ENCODE measurements around the gene TRIM60. TPM values are rescaled to one million over a fixed set of nuclear protein-coding genes. Genes with fewer than 3 reads are reported as not detected.
"Not testable (repeated sequence)": the region's sequence is repeated elsewhere in the genome, so short reads cannot be mapped to it uniquely, and the experiment has no call there.

TRIM60 gene
- total RNA-seq, 5 donors from 2014 or later (not counting 1 experiment from before 2014, with no cell fraction given): not detected

- no peak overlapping the region for H3K27ac Mint-ChIP-seq
- ChIA-PET POLR2A (interaction anchor here in 1 of 2 donors (0.5 kb wide), 1 partner anchor 96 kb away, joined by 4 read pairs; no protein-coding TSS in a partner anchor), CTCF (interaction anchor here in 1 of 2 donors (0.6 kb wide), 1 partner anchor 18 kb away, joined by 5 read pairs; no protein-coding TSS in a partner anchor)
- DNase-seq (no peak), ATAC-seq (replicated peaks in 1 of 4) (no peak)
- Histone ChIP-seq H3K27ac (ENCODE audit: low read length) (no peak overlapping the region), H3K36me3 (ENCODE audit: control insufficient read depth in 2 of 2, extremely low read depth in 1 of 2, insufficient read depth in 1 of 2, low read length in 1 of 2) (no peaks in the 10 kb centered on the region), H3K4me3 (ENCODE audit: control insufficient read depth in 1 of 2, extremely low read depth in 1 of 2, low read length in 1 of 2) (no peak overlapping the region), H3K27me3 (replicated peaks in 1 of 2; ENCODE audit: control insufficient read depth in 2 of 2, extremely low read depth in 1 of 2, insufficient read depth in 2 of 2, low read length in 1 of 2) (peaks cover 0 to 3% of the 10 kb centered on the region in 2 experiments), H3K4me1 (ENCODE audit: control insufficient read depth in 1 of 2, extremely low read depth in 1 of 2, insufficient read depth in 2 of 2, low read length in 2 of 2) (no peaks in the 10 kb centered on the region), H3K9me3 (no peaks in the 10 kb centered on the region)
- no peak overlapping the region for H3K4me3 Mint-ChIP-seq
- no peaks in the 10 kb centered on the region for H3K36me3 Mint-ChIP-seq
- H3K27me3 Mint-ChIP-seq: no peaks in the 10 kb centered on the region
- no CpG with 5 or more reads among the region's 4 CpGs for WGBS (ENCODE audit: insufficient coverage)
- H3K9me3 Mint-ChIP-seq: no peaks in the 10 kb centered on the region
- H3K4me1 Mint-ChIP-seq: no peaks in the 10 kb centered on the region
These were observed 27.6 kb downstream of the TRIM60 start for GRCh38 chr4:165059386-165059785.

- no peaks in the 10 kb centered on the region for H3K9me3 Mint-ChIP-seq
- no peak overlapping the region for H3K4me3 Mint-ChIP-seq
- CTCF ChIA-PET: no interaction called here
- H3K36me3 Mint-ChIP-seq: no peaks in the 10 kb centered on the region
- POLR2A ChIA-PET: no interaction called here
- Histone ChIP-seq H3K9me3 (no peaks in the 10 kb centered on the region), H3K36me3 (ENCODE audit: control insufficient read depth in 2 of 2, extremely low read depth in 1 of 2, insufficient read depth in 1 of 2, low read length in 1 of 2) (no peaks in the 10 kb centered on the region), H3K27ac (ENCODE audit: low read length) (no peak overlapping the region), H3K4me1 (ENCODE audit: control insufficient read depth in 1 of 2, extremely low read depth in 1 of 2, insufficient read depth in 2 of 2, low read length in 2 of 2) (no peaks in the 10 kb centered on the region), H3K4me3 (ENCODE audit: control insufficient read depth in 1 of 2, extremely low read depth in 1 of 2, low read length in 1 of 2) (no peak overlapping the region), H3K27me3 (replicated peaks in 1 of 2; ENCODE audit: control insufficient read depth in 2 of 2, extremely low read depth in 1 of 2, insufficient read depth in 2 of 2, low read length in 1 of 2) (peaks cover 0 to 3% of the 10 kb centered on the region in 2 experiments)
- no CpG with 5 or more reads among the region's 1 CpG for WGBS (ENCODE audit: insufficient coverage)
- H3K27me3 Mint-ChIP-seq: no peaks in the 10 kb centered on the region
- no peak overlapping the region for H3K27ac Mint-ChIP-seq
- no peak for ATAC-seq (replicated peaks in 1 of 4)
- DNase-seq: no peak
- no peaks in the 10 kb centered on the region for H3K4me1 Mint-ChIP-seq
These were observed 29.1 kb downstream of the TRIM60 start for GRCh38 chr4:165060938-165061337.

- Histone ChIP-seq H3K27me3 (replicated peaks in 1 of 2; ENCODE audit: control insufficient read depth in 2 of 2, extremely low read depth in 1 of 2, insufficient read depth in 2 of 2, low read length in 1 of 2) (no peaks in the 10 kb centered on the region), H3K9me3 (no peaks in the 10 kb centered on the region), H3K4me3 (ENCODE audit: control insufficient read depth in 1 of 2, extremely low read depth in 1 of 2, low read length in 1 of 2) (no peak overlapping the region), H3K27ac (ENCODE audit: low read length) (no peak overlapping the region), H3K4me1 (ENCODE audit: control insufficient read depth in 1 of 2, extremely low read depth in 1 of 2, insufficient read depth in 2 of 2, low read length in 2 of 2) (no peaks in the 10 kb centered on the region), H3K36me3 (ENCODE audit: control insufficient read depth in 2 of 2, extremely low read depth in 1 of 2, insufficient read depth in 1 of 2, low read length in 1 of 2) (peaks cover 0 to 2% of the 10 kb centered on the region in 2 donors)
- CTCF ChIA-PET: no interaction called here
- POLR2A ChIA-PET: no interaction called here
- ATAC-seq (replicated peaks in 1 of 4): no peak
- Mint-ChIP-seq H3K4me1 (no peaks in the 10 kb centered on the region), H3K9me3 (no peaks in the 10 kb centered on the region), H3K27me3 (no peaks in the 10 kb centered on the region), H3K27ac (no peak overlapping the region), H3K36me3 (peaks cover 15% of the 10 kb centered on the region), H3K4me3 (no peak overlapping the region)
- DNase-seq: no peak
- WGBS (ENCODE audit: insufficient coverage): no CpG with 5 or more reads among the region's 1 CpG
These were observed 38.8 kb downstream of the TRIM60 start for GRCh38 chr4:165070560-165070959.

DNA sequence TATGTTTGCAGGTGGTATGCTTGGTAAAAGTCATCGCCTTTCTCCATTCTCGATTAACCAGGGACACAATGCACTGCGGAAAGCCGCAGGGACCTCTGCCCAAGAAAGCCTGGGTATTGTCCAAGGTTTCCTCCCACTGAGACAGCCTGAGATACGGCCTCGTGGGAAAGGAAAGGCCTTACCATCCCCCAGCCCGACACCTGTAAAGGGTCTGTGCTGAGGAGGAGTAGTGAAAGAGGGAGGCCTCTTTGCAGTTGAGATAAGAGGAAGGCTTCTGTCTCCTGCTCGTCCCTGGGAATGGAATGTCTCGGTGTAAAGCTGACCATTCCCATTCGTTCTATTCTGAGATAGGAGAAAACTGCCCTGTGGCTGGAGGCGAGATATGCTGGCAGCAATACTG, 41.5 kb downstream of the TRIM60 start:
- CTCF ChIA-PET; H3K4me3 Mint-ChIP-seq; ATAC-seq (replicated peaks in 1 of 4); DNase-seq; H3K9me3 ChIP-seq; H3K36me3 ChIP-seq (ENCODE audit: control insufficient read depth in 2 of 2, extremely low read depth in 1 of 2, insufficient read depth in 1 of 2, low read length in 1 of 2); H3K27me3 Mint-ChIP-seq; H3K4me1 ChIP-seq (ENCODE audit: control insufficient read depth in 1 of 2, extremely low read depth in 1 of 2, insufficient read depth in 2 of 2, low read length in 2 of 2); H3K4me1 Mint-ChIP-seq; H3K4me3 ChIP-seq (ENCODE audit: control insufficient read depth in 1 of 2, extremely low read depth in 1 of 2, low read length in 1 of 2); H3K27ac Mint-ChIP-seq; H3K9me3 Mint-ChIP-seq; H3K27ac ChIP-seq (ENCODE audit: low read length); H3K27me3 ChIP-seq (replicated peaks in 1 of 2; ENCODE audit: control insufficient read depth in 2 of 2, extremely low read depth in 1 of 2, insufficient read depth in 2 of 2, low read length in 1 of 2): not testable (repeated sequence)
- whole genome bisulfite sequencing (ENCODE audit: insufficient coverage): 98% methylated on average over 5 of the region's 11 CpGs
- peaks cover 27% of the 10 kb centered on the region for H3K36me3 Mint-ChIP-seq
- POLR2A ChIA-PET: interaction anchor here in 1 of 2 donors (0.6 kb wide), 1 partner anchor 19 kb away, joined by 3 read pairs; no protein-coding TSS in a partner anchor

- ATAC-seq (replicated peaks in 1 of 4) (no peak), DNase-seq (no peak)
- Histone ChIP-seq H3K36me3 (ENCODE audit: control insufficient read depth in 2 of 2, extremely low read depth in 1 of 2, insufficient read depth in 1 of 2, low read length in 1 of 2) (peaks cover 0 to 15% of the 10 kb centered on the region in 2 donors), H3K4me3 (ENCODE audit: control insufficient read depth in 1 of 2, extremely low read depth in 1 of 2, low read length in 1 of 2) (no peak overlapping the region), H3K9me3 (no peaks in the 10 kb centered on the region), H3K27me3 (replicated peaks in 1 of 2; ENCODE audit: control insufficient read depth in 2 of 2, extremely low read depth in 1 of 2, insufficient read depth in 2 of 2, low read length in 1 of 2) (no peaks in the 10 kb centered on the region), H3K4me1 (ENCODE audit: control insufficient read depth in 1 of 2, extremely low read depth in 1 of 2, insufficient read depth in 2 of 2, low read length in 2 of 2) (no peaks in the 10 kb centered on the region), H3K27ac (ENCODE audit: low read length) (no peak overlapping the region)
- Mint-ChIP-seq H3K9me3 (no peaks in the 10 kb centered on the region), H3K36me3 (peaks cover 36% of the 10 kb centered on the region), H3K4me3 (no peak overlapping the region), H3K4me1 (no peaks in the 10 kb centered on the region), H3K27me3 (no peaks in the 10 kb centered on the region), H3K27ac (no peak overlapping the region)
- POLR2A ChIA-PET: no interaction called here
- CTCF ChIA-PET: interaction anchor here in 1 of 2 donors (0.7 kb wide), 1 partner anchor 18 kb away, joined by 5 read pairs; no protein-coding TSS in a partner anchor
- 85% methylated on average over 2 of the region's 5 CpGs for WGBS (ENCODE audit: insufficient coverage)
These were observed 45.3 kb downstream of the TRIM60 start for GRCh38 chr4:165077034-165077578.

DNA sequence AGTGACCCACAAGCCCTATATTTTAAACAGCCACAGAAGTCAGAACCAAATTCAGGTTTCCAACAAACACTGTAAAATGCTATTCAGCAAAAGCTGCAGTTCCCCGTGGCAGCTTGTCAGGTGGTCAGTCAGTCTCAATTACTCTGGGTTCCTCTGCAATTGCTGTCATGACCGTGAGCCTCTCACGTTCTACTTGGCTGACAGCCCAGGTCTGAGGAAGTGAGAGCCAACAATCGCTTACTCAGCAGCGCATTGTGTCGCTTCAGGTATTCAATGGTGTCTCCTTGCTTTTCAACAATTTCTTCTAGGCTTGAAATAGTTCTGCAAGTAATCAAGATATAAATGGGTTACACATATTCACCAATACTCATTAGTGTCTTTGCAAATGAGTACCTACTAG, 47.7 kb downstream of the TRIM60 start:
- peaks cover 31% of the 10 kb centered on the region for H3K36me3 Mint-ChIP-seq

More for the DNA sequence above, 47.7 kb downstream of the TRIM60 start:
- H3K9me3 Mint-ChIP-seq: no peaks in the 10 kb centered on the region
- H3K27me3 Mint-ChIP-seq: no peaks in the 10 kb centered on the region
- no peaks in the 10 kb centered on the region for H3K4me1 Mint-ChIP-seq
- H3K4me3 ChIP-seq (ENCODE audit: control insufficient read depth in 1 of 2, extremely low read depth in 1 of 2, low read length in 1 of 2): no peak overlapping the region
- H3K4me1 ChIP-seq (ENCODE audit: control insufficient read depth in 1 of 2, extremely low read depth in 1 of 2, insufficient read depth in 2 of 2, low read length in 2 of 2): no peaks in the 10 kb centered on the region
- H3K36me3 ChIP-seq (ENCODE audit: control insufficient read depth in 2 of 2, extremely low read depth in 1 of 2, insufficient read depth in 1 of 2, low read length in 1 of 2): peaks cover 0 to 13% of the 10 kb centered on the region in 2 donors
- no peak overlapping the region for H3K27ac Mint-ChIP-seq
- no peak for DNase-seq
- no peaks in the 10 kb centered on the region for H3K9me3 ChIP-seq
- H3K27ac ChIP-seq (ENCODE audit: low read length): no peak overlapping the region
- H3K27me3 ChIP-seq (replicated peaks in 1 of 2; ENCODE audit: control insufficient read depth in 2 of 2, extremely low read depth in 1 of 2, insufficient read depth in 2 of 2, low read length in 1 of 2): no peaks in the 10 kb centered on the region
- 83% methylated on average over 5 of the region's 6 CpGs for WGBS (ENCODE audit: insufficient coverage)
- ATAC-seq (replicated peaks in 1 of 4): no peak
- ChIA-PET POLR2A (no interaction called here), CTCF (interaction anchor here in 1 of 2 donors (1.0 kb wide), 1 partner anchor 96 kb away, joined by 5 read pairs; no protein-coding TSS in a partner anchor)
- no peak overlapping the region for H3K4me3 Mint-ChIP-seq

Data from T-cell (primary cell).